ENCODE measurements around the gene SDK2. TPM values are rescaled to one million over a fixed set of nuclear protein-coding genes. Genes with fewer than 3 reads are reported as not detected.

Gene SDK2
- polyA plus RNA-seq, 2 of the 4 experiments (the other 2 are of a cell fraction), result 0.36 to 0.57 TPM

DNA sequence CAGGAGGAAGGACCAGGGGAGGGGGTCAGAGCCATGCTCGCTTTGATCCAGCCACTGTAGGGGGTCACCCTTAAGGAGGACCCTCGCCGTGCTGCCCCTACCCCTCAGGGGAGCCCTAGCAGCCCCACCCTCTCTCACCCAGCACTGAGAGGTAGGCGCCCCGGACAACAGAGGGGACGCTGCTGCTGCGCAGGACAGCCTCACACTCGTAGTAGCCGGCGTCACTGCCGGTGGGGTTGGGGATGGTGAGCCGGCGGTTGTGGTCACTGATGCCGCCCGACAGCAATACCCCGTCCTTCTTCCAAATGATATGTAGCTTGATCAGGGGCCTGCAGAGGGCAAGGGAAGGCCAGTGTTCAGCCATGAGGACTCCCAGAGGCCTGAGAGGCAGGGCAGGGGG is 206.4 kb downstream of the SDK2 start:
- WGBS (ENCODE audit: missing lambda C conversion rate), result 67% methylated on average over 6 of the region's 16 CpGs
- DNase-seq (ENCODE audit: low read depth in 1 of 2, low spot score in 1 of 2) (no peak), FAIRE-seq (no peak), ATAC-seq (peak in 1 of 2 experiments; percentile 46; a peak in 3 of 6 replicates)
- Histone ChIP-seq H3K4me3 (no peak overlapping the region), H3K27ac (no peak overlapping the region), H3K9me3 (no peaks in the 10 kb centered on the region), H3K4me1 (no peaks in the 10 kb centered on the region), H3K4me2 (no peak overlapping the region)
- POLR2A ChIA-PET, result no interaction called here
- CTCF ChIA-PET, result interaction anchor here (1.3 to 2.6 kb wide), 2 partner anchors 8 to 518 kb away, joined by 4 to 15 read pairs; no protein-coding TSS in a partner anchor
- TF ChIP-seq BHLHE40 (IDR thresholded peaks at IDR 0.05; ENCODE audit: low read depth, low read length) (no peak), ZSCAN20 (CRISPR knock-in tag; IDR thresholded peaks at IDR 0.05) (no peak), RFX5 (IDR thresholded peaks at IDR 0.05) (no peak), EP300 (IDR thresholded peaks at IDR 0.05) (no peak), POLR2AphosphoS2 (conservative IDR thresholded peaks at IDR 0.05; ENCODE audit: low read length) (no peak), RCOR1 (IDR thresholded peaks at IDR 0.05; ENCODE audit: low read depth, low read length) (no peak), MAZ (IDR thresholded peaks at IDR 0.05; ENCODE audit: borderline replicate concordance, low read depth, low read length) (no peak), RNF2 (IDR thresholded peaks at IDR 0.05; ENCODE audit: borderline replicate concordance, low read depth) (no peak)
- TF ChIP-seq, protein P1, sequence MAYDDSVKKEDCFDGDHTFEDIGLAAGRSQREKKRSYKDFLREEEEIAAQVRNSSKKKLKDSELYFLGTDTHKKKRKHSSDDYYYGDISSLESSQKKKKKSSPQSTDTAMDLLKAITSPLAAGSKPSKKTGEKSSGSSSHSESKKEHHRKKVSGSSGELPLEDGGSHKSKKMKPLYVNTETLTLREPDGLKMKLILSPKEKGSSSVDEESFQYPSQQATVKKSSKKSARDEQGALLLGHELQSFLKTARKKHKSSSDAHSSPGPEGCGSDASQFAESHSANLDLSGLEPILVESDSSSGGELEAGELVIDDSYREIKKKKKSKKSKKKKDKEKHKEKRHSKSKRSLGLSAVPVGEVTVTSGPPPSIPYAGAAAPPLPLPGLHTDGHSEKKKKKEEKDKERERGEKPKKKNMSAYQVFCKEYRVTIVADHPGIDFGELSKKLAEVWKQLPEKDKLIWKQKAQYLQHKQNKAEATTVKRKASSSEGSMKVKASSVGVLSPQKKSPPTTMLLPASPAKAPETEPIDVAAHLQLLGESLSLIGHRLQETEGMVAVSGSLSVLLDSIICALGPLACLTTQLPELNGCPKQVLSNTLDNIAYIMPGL (CRISPR knock-in tag; IDR thresholded peaks at IDR 0.05; ENCODE audit: borderline replicate concordance), result no peak
- TF ChIP-seq, protein P2, sequence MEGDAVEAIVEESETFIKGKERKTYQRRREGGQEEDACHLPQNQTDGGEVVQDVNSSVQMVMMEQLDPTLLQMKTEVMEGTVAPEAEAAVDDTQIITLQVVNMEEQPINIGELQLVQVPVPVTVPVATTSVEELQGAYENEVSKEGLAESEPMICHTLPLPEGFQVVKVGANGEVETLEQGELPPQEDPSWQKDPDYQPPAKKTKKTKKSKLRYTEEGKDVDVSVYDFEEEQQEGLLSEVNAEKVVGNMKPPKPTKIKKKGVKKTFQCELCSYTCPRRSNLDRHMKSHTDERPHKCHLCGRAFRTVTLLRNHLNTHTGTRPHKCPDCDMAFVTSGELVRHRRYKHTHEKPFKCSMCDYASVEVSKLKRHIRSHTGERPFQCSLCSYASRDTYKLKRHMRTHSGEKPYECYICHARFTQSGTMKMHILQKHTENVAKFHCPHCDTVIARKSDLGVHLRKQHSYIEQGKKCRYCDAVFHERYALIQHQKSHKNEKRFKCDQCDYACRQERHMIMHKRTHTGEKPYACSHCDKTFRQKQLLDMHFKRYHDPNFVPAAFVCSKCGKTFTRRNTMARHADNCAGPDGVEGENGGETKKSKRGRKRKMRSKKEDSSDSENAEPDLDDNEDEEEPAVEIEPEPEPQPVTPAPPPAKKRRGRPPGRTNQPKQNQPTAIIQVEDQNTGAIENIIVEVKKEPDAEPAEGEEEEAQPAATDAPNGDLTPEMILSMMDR (IDR thresholded peaks at IDR 0.05), result no peak

DNA sequence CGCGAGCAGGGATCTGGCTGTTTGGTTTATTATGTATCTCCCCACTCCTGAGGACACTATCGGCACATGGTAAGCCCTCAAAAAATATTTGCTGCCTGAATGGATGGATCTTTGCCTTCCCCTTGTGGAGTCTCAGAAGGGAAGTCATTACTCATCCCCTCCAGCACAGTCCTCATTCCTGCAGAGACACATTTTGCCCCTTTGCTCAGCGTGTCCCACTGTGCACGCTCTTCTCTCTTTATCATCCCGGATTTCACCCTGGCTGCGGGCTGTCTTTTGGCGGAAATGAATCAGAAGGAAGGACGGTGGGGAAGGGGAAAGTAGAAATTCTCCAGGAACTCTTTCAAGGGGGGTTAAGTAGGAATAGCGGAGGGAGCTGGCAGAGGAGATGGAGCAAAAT is 207.3 kb downstream of the SDK2 start:
- POLR2A ChIA-PET, result no interaction called here
- Histone ChIP-seq H3K4me2 (no peak overlapping the region), H3K4me3 (no peak overlapping the region), H3K27ac (no peak overlapping the region), H3K9me3 (no peaks in the 10 kb centered on the region), H3K4me1 (no peaks in the 10 kb centered on the region)
- TF ChIP-seq TFCP2L1 (CRISPR knock-in tag; IDR thresholded peaks at IDR 0.05), result no peak
- no peak for DNase-seq (ENCODE audit: low read depth in 1 of 2, low spot score in 1 of 2)
- CTCF ChIA-PET, result interaction anchor here (1.3 kb wide), 1 partner anchor 519 kb away, joined by 4 read pairs; no protein-coding TSS in a partner anchor
- FAIRE-seq, result no peak
- no peak for ATAC-seq
- 55% methylated on average over 10 of the region's 10 CpGs for WGBS (ENCODE audit: missing lambda C conversion rate)

DNA sequence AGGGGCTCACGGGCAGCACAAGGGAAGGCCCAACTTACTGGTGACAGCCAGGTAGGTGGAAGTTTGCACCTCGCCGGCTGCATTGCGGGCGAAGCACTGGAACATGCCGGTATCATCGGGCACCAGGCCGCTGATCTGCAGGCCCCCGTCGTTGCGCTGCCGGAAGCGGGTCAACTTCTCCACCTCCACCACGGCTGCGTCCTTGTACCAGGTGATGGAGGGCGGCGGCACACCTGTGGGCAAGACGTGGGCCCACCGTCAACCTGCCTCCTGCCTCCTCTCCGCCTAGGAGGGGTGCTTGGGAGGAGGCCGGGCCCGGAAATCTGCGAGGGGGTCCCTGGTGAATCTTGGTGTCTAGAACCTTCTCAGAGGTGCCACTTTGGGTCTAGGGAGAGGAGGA is 208.8 kb downstream of the SDK2 start:
- no peak for ATAC-seq
- POLR2A ChIA-PET, result no interaction called here
- H3K4me1 ChIP-seq, result no peaks in the 10 kb centered on the region
- no peak overlapping the region for H3K4me3 ChIP-seq
- DNase-seq (ENCODE audit: low read depth in 1 of 2, low spot score in 1 of 2), result no peak
- no peaks in the 10 kb centered on the region for H3K9me3 ChIP-seq
- H3K27ac ChIP-seq, result no peak overlapping the region
- 77% methylated on average over 23 of the region's 23 CpGs for WGBS (ENCODE audit: missing lambda C conversion rate)
- no peak for TF ChIP-seq ZNF302 (CRISPR knock-in tag; IDR thresholded peaks at IDR 0.05)
- TF ChIP-seq MAZ (IDR thresholded peaks at IDR 0.05; ENCODE audit: borderline replicate concordance, low read depth, low read length), result no peak
- TF ChIP-seq CBX8 (IDR thresholded peaks at IDR 0.05), result no peak
- no peak for TF ChIP-seq KDM1A (IDR thresholded peaks at IDR 0.05; ENCODE audit: low read depth)
- no peak for TF ChIP-seq EP300 (IDR thresholded peaks at IDR 0.05)
- TF ChIP-seq, protein P3, sequence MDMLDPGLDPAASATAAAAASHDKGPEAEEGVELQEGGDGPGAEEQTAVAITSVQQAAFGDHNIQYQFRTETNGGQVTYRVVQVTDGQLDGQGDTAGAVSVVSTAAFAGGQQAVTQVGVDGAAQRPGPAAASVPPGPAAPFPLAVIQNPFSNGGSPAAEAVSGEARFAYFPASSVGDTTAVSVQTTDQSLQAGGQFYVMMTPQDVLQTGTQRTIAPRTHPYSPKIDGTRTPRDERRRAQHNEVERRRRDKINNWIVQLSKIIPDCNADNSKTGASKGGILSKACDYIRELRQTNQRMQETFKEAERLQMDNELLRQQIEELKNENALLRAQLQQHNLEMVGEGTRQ (IDR thresholded peaks at IDR 0.05), result no peak
- TF ChIP-seq JUN (IDR thresholded peaks at IDR 0.05), result no peak
- TF ChIP-seq, protein P4, sequence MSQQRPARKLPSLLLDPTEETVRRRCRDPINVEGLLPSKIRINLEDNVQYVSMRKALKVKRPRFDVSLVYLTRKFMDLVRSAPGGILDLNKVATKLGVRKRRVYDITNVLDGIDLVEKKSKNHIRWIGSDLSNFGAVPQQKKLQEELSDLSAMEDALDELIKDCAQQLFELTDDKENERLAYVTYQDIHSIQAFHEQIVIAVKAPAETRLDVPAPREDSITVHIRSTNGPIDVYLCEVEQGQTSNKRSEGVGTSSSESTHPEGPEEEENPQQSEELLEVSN (IDR thresholded peaks at IDR 0.05; ENCODE audit: borderline replicate concordance, low read depth), result no peak
- TF ChIP-seq, protein P5, sequence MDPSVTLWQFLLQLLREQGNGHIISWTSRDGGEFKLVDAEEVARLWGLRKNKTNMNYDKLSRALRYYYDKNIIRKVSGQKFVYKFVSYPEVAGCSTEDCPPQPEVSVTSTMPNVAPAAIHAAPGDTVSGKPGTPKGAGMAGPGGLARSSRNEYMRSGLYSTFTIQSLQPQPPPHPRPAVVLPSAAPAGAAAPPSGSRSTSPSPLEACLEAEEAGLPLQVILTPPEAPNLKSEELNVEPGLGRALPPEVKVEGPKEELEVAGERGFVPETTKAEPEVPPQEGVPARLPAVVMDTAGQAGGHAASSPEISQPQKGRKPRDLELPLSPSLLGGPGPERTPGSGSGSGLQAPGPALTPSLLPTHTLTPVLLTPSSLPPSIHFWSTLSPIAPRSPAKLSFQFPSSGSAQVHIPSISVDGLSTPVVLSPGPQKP (IDR thresholded peaks at IDR 0.05; ENCODE audit: low read depth, low read length), result no peak
- no peak for FAIRE-seq
- no peak overlapping the region for H3K4me2 ChIP-seq
- CTCF ChIA-PET, result interaction anchor here (1.0 to 1.6 kb wide), 3 partner anchors 14 to 764 kb away, joined by 3 to 5 read pairs (median 4); no protein-coding TSS in a partner anchor

Measured in A549 (cell line).